H1 (cell line): ENCODE data around the gene NCLN. TPM values are rescaled to one million over a fixed set of nuclear protein-coding genes. Genes with fewer than 3 reads are reported as not detected.

Experiments
- polyA plus RNA-seq, 7 experiments: library from polyadenylated mRNA; depleted of rRNA in 3 of 7; stranded (reverse) in 5 of 7; unstranded in 2 of 7; fragments of >200 nt in 5 of 7; fragments of 200-250 nt in 2 of 7; gene quantifications; 1 replicate in 5 of 7; 2 replicates in 1 of 7; 4 replicates in 1 of 7; pipeline versions ENCODE4 v1.2.1 to v1.2.3, GENCODE V29; 2011 to 2013; ENCODE audit warnings: missing spikeins in 2 of 7, mixed read lengths in 2 of 7
- total RNA-seq: library from RNA; stranded (reverse); fragmentation: NEBNext Ultra II Directional; extraction: Animal tissue kit (Norgen Biotek cat#: 25700); gene quantifications from 2 replicates; pipeline ENCODE4 v1.2.1, GENCODE V29; 2021

Gene NCLN
- total and polyA plus RNA-seq, 2 of the 8 experiments (the other 6 are each of a cell fraction or from before 2014, with no cell fraction given): 89.2 to 103 TPM

Other genes starting within 250 kb of the NCLN start
- gene ZNF77, start 241.0 kb upstream of the NCLN start, total RNA-seq: 3.7 and 4.7 TPM in 2 replicates
- gene ZNF77, start 241.0 kb upstream of the NCLN start, polyA plus RNA-seq (2011; rRNA removed): 2.3 and 2.9 TPM in 2 replicates
- gene TLE6, start 208.4 kb upstream of the NCLN start, total RNA-seq: 1.8 and 2.5 TPM in 2 replicates
- 2.9 and 3.4 TPM in 2 replicates for gene TLE6, start 208.4 kb upstream of the NCLN start, polyA plus RNA-seq (2011; rRNA removed)
- gene TLE2, start 156.7 kb upstream of the NCLN start, total RNA-seq: 11.5 and 12.5 TPM in 2 replicates
- gene TLE2, start 156.7 kb upstream of the NCLN start, polyA plus RNA-seq (2011; rRNA removed): 8.0 and 12.7 TPM in 2 replicates
- gene TLE5, start 123.4 kb upstream of the NCLN start, total RNA-seq: 187 and 197 TPM in 2 replicates
- gene TLE5, start 123.4 kb upstream of the NCLN start, polyA plus RNA-seq (2011; rRNA removed): 285 and 392 TPM in 2 replicates
- gene GNA11, start 91.6 kb upstream of the NCLN start, total RNA-seq: 19.9 and 21.1 TPM in 2 replicates
- gene GNA11, start 91.6 kb upstream of the NCLN start, polyA plus RNA-seq (2011; rRNA removed): 6.2 and 13.6 TPM in 2 replicates
- gene GNA15, start 49.9 kb upstream of the NCLN start, total RNA-seq: 0.25 and 0.26 TPM in 2 replicates
- gene GNA15, start 49.9 kb upstream of the NCLN start, polyA plus RNA-seq (2011; rRNA removed): 0.36 and 0.45 TPM in 2 replicates
- gene S1PR4, start 7.2 kb upstream of the NCLN start, total RNA-seq: not detected in 2 replicates
- 0.05 TPM in 1 of 2 replicates, not detected in the other for gene S1PR4, start 7.2 kb upstream of the NCLN start, polyA plus RNA-seq (2011; rRNA removed)
- 9.8 and 9.9 TPM in 2 replicates for gene CELF5, start 38.7 kb downstream of the NCLN start, total RNA-seq
- gene CELF5, start 38.7 kb downstream of the NCLN start, polyA plus RNA-seq (2011; rRNA removed): 15.0 and 18.2 TPM in 2 replicates
- 2.6 and 3.2 TPM in 2 replicates for gene NFIC, start 180.7 kb downstream of the NCLN start, total RNA-seq
- gene NFIC, start 180.7 kb downstream of the NCLN start, polyA plus RNA-seq (2011; rRNA removed): 0.56 and 0.82 TPM in 2 replicates